UCSD-AML1 (cell line): ENCODE data around the gene TTLL12.

Experiments
- DNase-seq: peaks from one replicate; lab custom pipeline; 2025; ENCODE audit not compliant: unreplicated experiment; lab: John Stamatoyannopoulos, UW

The TTLL12 gene

GRCh38 chr22:43131773-43132501, 55.0 kb downstream of the TTLL12 start:
- no peak for DNase-seq

GRCh38 chr22:43129426-43130425, 57.2 kb downstream of the TTLL12 start:
- peak; percentile 37 for DNase-seq

- no peak for DNase-seq
Observed at GRCh38 chr22:43128928-43129424, 58.0 kb downstream of the TTLL12 start.

GRCh38 chr22:43128116-43128515, 58.8 kb downstream of the TTLL12 start:
- peak; percentile 59 for DNase-seq

- no peak for DNase-seq
Observed at GRCh38 chr22:43127166-43127908, 59.6 kb downstream of the TTLL12 start.

GRCh38 chr22:43126501-43127165, 60.3 kb downstream of the TTLL12 start:
- no peak for DNase-seq

- DNase-seq = no peak
Observed at GRCh38 chr22:43118953-43119458, 67.9 kb downstream of the TTLL12 start.

GRCh38 chr22:43118024-43118849, 68.7 kb downstream of the TTLL12 start:
- DNase-seq = no peak

GRCh38 chr22:43116932-43117331, 70.0 kb downstream of the TTLL12 start:
- DNase-seq = no peak
